Liver (tissue), 9 donors: ENCODE measurements around the gene RAPH1. TPM values are rescaled to one million over a fixed set of nuclear protein-coding genes. Genes with fewer than 3 reads are reported as not detected.

ENCODE experiments used
- DNase-seq: peaks from one replicate; pipeline ENCODE4 v3.0.0-alpha.2; 2017; ENCODE audit warnings: low spot score
- H3K27ac ChIP-seq, 2 donors: one replicate each; pipeline ENCODE4 v1.7.0; 2013; ENCODE audit warnings: inconsistent platforms in 2 of 2, low read length in 2 of 2, control low read depth in 1 of 2, low read depth in 1 of 2, mild to moderate bottlenecking in 1 of 2
- H3K27me3 ChIP-seq, 4 donors: one replicate each; pipeline versions ENCODE4 v1.6.1 to v1.7.0; 2013; ENCODE audit warnings: low read length in 3 of 4, inconsistent platforms in 1 of 4, mild to moderate bottlenecking in 1 of 4, moderate library complexity in 1 of 4; ENCODE audit not compliant: control insufficient read depth in 4 of 4, insufficient read depth in 4 of 4
- H3K36me3 ChIP-seq, 4 donors: one replicate each; pipeline versions ENCODE4 v1.6.1 to v1.7.0; 2013; ENCODE audit warnings: low read length in 3 of 4, mild to moderate bottlenecking in 3 of 4, low read depth in 1 of 4, moderate library complexity in 1 of 4; ENCODE audit not compliant: control insufficient read depth in 4 of 4, insufficient read depth in 3 of 4
- H3K4me1 ChIP-seq, 4 donors: one replicate each; pipeline versions ENCODE4 v1.6.1 to v1.7.0; 2013; ENCODE audit warnings: low read length in 3 of 4, mild to moderate bottlenecking in 3 of 4, moderate library complexity in 1 of 4; ENCODE audit not compliant: control insufficient read depth in 4 of 4, insufficient read depth in 4 of 4
- H3K4me3 ChIP-seq, 3 donors: one replicate each; pipeline versions ENCODE4 v1.6.1 to v1.7.0; 2013; ENCODE audit warnings: low read length in 3 of 3, control low read depth in 1 of 3, low read depth in 1 of 3, mild to moderate bottlenecking in 1 of 3
- H3K9ac ChIP-seq, 2 donors: one replicate each; pipeline ENCODE4 v1.7.0; 2013; ENCODE audit warnings: low read length in 2 of 2, mild to moderate bottlenecking in 2 of 2, moderate library complexity in 2 of 2, control low read depth in 1 of 2, low read depth in 1 of 2
- H3K9me3 ChIP-seq, 4 donors: one replicate each; pipeline versions ENCODE4 v1.6.1 to v1.7.0; 2013; ENCODE audit warnings: low read length in 3 of 4; ENCODE audit not compliant: control insufficient read depth in 4 of 4
- CTCF ChIP-seq: fragments of 150-350 bp; IDR thresholded peaks from 2 replicates; pipeline ENCODE4 v1.5.1; 2017; ENCODE audit warnings: improper control_type of control experiment, low read depth, low read length; ENCODE audit not compliant: missing input control
- EGR1 ChIP-seq, 2 donors: IDR thresholded peaks; 2 replicates each; pipeline ENCODE4 v1.6.1; 2016 to 2018; ENCODE audit warnings: antibody characterized with exemption in 2 of 2, low read depth in 2 of 2
- FOXA1 ChIP-seq: IDR thresholded peaks from 2 replicates; pipeline ENCODE4 v1.6.1; 2016; ENCODE audit warnings: antibody characterized with exemption
- FOXA2 ChIP-seq: IDR thresholded peaks from 2 replicates; pipeline ENCODE4 v1.6.1; 2016; ENCODE audit warnings: antibody characterized with exemption
- GABPA ChIP-seq, 2 donors: IDR thresholded peaks in 1 of 2; conservative IDR thresholded peaks in 1 of 2; 2 replicates each; pipeline ENCODE4 v1.6.1; 2016; ENCODE audit warnings: antibody characterized with exemption in 2 of 2, mild to moderate bottlenecking in 1 of 2, moderate library complexity in 1 of 2
- HNF4A ChIP-seq, 2 donors: conservative IDR thresholded peaks; 2 replicates each; pipeline ENCODE4 v1.6.1; 2016; ENCODE audit warnings: antibody characterized with exemption in 2 of 2, mild to moderate bottlenecking in 2 of 2
- HNF4G ChIP-seq: IDR thresholded peaks from 2 replicates; pipeline ENCODE4 v1.6.1; 2016; ENCODE audit warnings: antibody characterized with exemption
- JUND ChIP-seq, 2 donors: IDR thresholded peaks; 2 replicates each; pipeline ENCODE4 v1.6.1; 2016; ENCODE audit warnings: antibody characterized with exemption in 2 of 2
- NR2F2 ChIP-seq: IDR thresholded peaks from 2 replicates; pipeline ENCODE4 v1.6.1; 2016; ENCODE audit warnings: antibody characterized with exemption
- RAD21 ChIP-seq, 2 donors: IDR thresholded peaks; 2 replicates each; pipeline ENCODE4 v1.6.1; 2016; ENCODE audit warnings: antibody characterized with exemption in 2 of 2, mild to moderate bottlenecking in 2 of 2
- REST ChIP-seq: IDR thresholded peaks from 2 replicates; pipeline ENCODE4 v1.6.1; 2016; ENCODE audit warnings: antibody characterized with exemption, mild to moderate bottlenecking
- RXRA ChIP-seq, 2 donors: IDR thresholded peaks; 2 replicates each; pipeline ENCODE4 v1.6.1; 2017 to 2018; ENCODE audit warnings: antibody characterized with exemption in 2 of 2, mild to moderate bottlenecking in 1 of 2
- SP1 ChIP-seq: IDR thresholded peaks from 2 replicates; pipeline ENCODE4 v1.6.1; 2018; ENCODE audit warnings: antibody characterized with exemption, mild to moderate bottlenecking
- TAF1 ChIP-seq: conservative IDR thresholded peaks from 2 replicates; pipeline ENCODE4 v1.6.1; 2016; ENCODE audit warnings: antibody characterized with exemption, mild to moderate bottlenecking
- YY1 ChIP-seq: IDR thresholded peaks from 2 replicates; pipeline ENCODE4 v1.6.1; 2016; ENCODE audit warnings: antibody characterized with exemption, mild to moderate bottlenecking
- ZBTB33 ChIP-seq: IDR thresholded peaks from 2 replicates; pipeline ENCODE4 v1.6.1; 2016; ENCODE audit warnings: antibody characterized with exemption
- WGBS: extraction: QIAGEN DNeasy Blood & Tissue Kit; methylation state at CpG from one replicate; pipeline ENCODE4 v1.1.7; 2013; 5-methylcytosine and 5-hydroxymethylcytosine counted together
- polyA plus RNA-seq, 2 donors: library from polyadenylated mRNA; stranded (reverse) in 1 of 2; unstranded in 1 of 2; fragments of 200-250 nt in 1 of 2; fragments of >200 nt in 1 of 2; fragmentation: Nextera tagmentation in 1 of 2; extraction: Ambion mirVana in 1 of 2; gene quantifications; one replicate each; pipeline versions ENCODE4 v1.2.1 to v1.2.3, GENCODE V29; 2013 to 2015
- total RNA-seq, 2 donors: library from RNA; depleted of rRNA; stranded (reverse); fragments of >200 nt; gene quantifications; one replicate each; pipeline ENCODE4 v1.2.3, GENCODE V29; 2014
- TF ChIP-seq, protein P1 (sequence below): IDR thresholded peaks from 2 replicates; pipeline ENCODE4 v1.6.1; 2016; ENCODE audit warnings: antibody characterized with exemption
- TF ChIP-seq, protein P2 (sequence below): IDR thresholded peaks from 2 replicates; pipeline ENCODE4 v1.6.1; 2016; ENCODE audit warnings: antibody characterized with exemption
- donor health status: healthy.
- donor health status: healthy.
- donor health status: healthy.
- donor health status: healthy.
- donor health status: healthy.

The RAPH1 gene
- total and polyA plus RNA-seq, 4 donors = 7.0 to 83.1 (median 19.4) TPM

DNA sequence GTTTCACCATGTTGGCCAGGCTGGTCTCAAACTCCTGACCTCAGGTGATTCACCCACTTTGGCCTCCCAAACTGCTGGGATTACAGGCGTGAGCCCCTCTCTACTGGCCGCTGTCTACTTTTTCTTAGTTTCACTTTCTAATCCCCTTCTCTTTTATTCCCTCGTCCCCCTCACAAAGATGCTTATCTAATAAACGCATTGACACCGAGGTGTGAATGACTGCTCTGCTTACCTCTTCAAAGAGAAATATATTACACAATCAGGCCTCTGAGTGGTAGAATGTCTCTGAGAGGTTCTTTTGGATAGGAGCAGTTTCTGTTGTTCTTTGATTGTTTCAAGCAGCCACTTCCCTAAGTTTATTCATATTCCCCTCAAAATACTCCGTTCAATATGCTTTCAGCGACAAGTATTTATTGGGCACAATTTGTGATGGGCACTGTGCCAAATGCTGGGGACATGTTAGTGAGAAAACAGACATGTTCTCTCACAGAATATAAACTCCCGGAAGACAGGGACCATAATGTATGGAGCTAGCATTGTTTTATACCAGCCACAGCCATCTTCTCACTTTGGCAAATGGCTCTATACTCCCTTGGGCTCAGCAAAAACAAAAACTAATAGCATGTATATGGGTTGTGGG is 34.7 kb upstream of the RAPH1 start (continued):
- TF ChIP-seq REST (no peak), FOXA1 (no peak), NR2F2 (no peak), JUND (IDR thresholded peaks at IDR 0.05) (no peak)

DNA sequence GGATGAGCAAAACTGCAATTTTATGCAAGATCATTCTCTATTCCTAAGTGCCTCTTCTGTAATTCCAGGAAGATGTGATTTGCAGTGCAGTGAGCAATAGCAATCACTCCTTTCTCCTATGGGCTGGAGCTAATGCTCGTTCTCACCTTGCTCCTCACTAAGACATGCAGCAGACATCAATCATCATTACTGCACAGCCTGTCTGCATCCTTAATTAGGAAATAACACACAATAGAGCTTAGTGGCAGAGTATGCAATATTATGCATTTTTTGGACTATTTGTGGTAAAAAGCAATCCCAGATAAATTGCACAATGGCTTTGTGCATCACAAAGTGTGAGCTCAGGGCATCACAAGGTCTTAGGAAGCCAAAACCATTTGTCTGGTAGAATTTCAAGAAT is 32.6 kb upstream of the RAPH1 start:
- Histone ChIP-seq H3K9me3 (no peaks in the 10 kb centered on the region), H3K27ac (no peak overlapping the region), H3K4me3 (no peak overlapping the region), H3K27me3 (no peaks in the 10 kb centered on the region), H3K4me1 (no peaks in the 10 kb centered on the region), H3K36me3 (no peaks in the 10 kb centered on the region), H3K9ac (no peak overlapping the region)
- no peak for DNase-seq
- 98% methylated on average over 1 of the region's 1 CpG for WGBS
- TF ChIP-seq JUND (IDR thresholded peaks at IDR 0.05) (no peak), ZBTB33 (no peak), FOXA2 (no peak), SP1 (no peak), EGR1 (IDR thresholded peaks at IDR 0.05; ENCODE audit: low read depth in 2 of 2) (no peak), RXRA (IDR thresholded peaks at IDR 0.05) (no peak), YY1 (no peak), NR2F2 (no peak)
- TF ChIP-seq, protein P1, sequence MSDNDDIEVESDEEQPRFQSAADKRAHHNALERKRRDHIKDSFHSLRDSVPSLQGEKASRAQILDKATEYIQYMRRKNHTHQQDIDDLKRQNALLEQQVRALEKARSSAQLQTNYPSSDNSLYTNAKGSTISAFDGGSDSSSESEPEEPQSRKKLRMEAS = no peak

- TF ChIP-seq GABPA (IDR thresholded peaks at IDR 0.05 in 1 of 2, conservative IDR thresholded peaks at IDR 0.05 in 1 of 2) (no peak), FOXA2 (no peak), CTCF (no peak), RAD21 (IDR thresholded peaks at IDR 0.05) (no peak), TAF1 (no peak), FOXA1 (no peak), YY1 (no peak), EGR1 (IDR thresholded peaks at IDR 0.05; ENCODE audit: low read depth in 2 of 2) (no peak), SP1 (no peak), ZBTB33 (no peak), HNF4G (no peak), HNF4A (conservative IDR thresholded peaks at IDR 0.05) (no peak)
- TF ChIP-seq, protein P1 = no peak
- TF ChIP-seq, protein P2, sequence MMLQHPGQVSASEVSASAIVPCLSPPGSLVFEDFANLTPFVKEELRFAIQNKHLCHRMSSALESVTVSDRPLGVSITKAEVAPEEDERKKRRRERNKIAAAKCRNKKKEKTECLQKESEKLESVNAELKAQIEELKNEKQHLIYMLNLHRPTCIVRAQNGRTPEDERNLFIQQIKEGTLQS = no peak
- H3K36me3 ChIP-seq = no peaks in the 10 kb centered on the region
- no peak overlapping the region for H3K4me3 ChIP-seq
- 95% methylated on average over 4 of the region's 4 CpGs for WGBS
- H3K27ac ChIP-seq = no peak overlapping the region
- H3K9ac ChIP-seq = no peak overlapping the region
- H3K27me3 ChIP-seq = no peaks in the 10 kb centered on the region
- DNase-seq = no peak
- no peaks in the 10 kb centered on the region for H3K4me1 ChIP-seq
- no peaks in the 10 kb centered on the region for H3K9me3 ChIP-seq
Observed at GRCh38 chr2:203566161-203566560, 31.1 kb upstream of the RAPH1 start.
